Karpas-422 (cell line): Measurements from ENCODE around the gene ANKZF1. TPM values are rescaled to one million over a fixed set of nuclear protein-coding genes. Genes with fewer than 3 reads are reported as not detected.

Experiments
- DNase-seq: peaks from one replicate; pipeline ENCODE4 v3.0.0-alpha.2; 2015
- H2AFZ ChIP-seq: fragments of 200-600 bp; sonication (generic); 2 replicates; pipeline ENCODE4 v1.6.1; 2014; ENCODE audit warnings: antibody characterized with exemption, low read length, mixed read lengths
- H3K27ac ChIP-seq: fragments of 200-600 bp; sonication (generic); 2 replicates; pipeline ENCODE4 v1.5.1; 2014; ENCODE audit warnings: mild to moderate bottlenecking, low read length, moderate library complexity
- H3K27me3 ChIP-seq: fragments of 200-600 bp; sonication (generic); 2 replicates; pipeline ENCODE4 v1.6.1; 2014; ENCODE audit warnings: low read length, mixed read lengths
- H3K36me3 ChIP-seq: fragments of 200-600 bp; sonication (generic); 2 replicates; pipeline ENCODE4 v1.6.1; 2014; ENCODE audit warnings: low read length, mixed read lengths; ENCODE audit not compliant: insufficient read depth
- H3K4me1 ChIP-seq: fragments of 200-600 bp; sonication (generic); 2 replicates; pipeline ENCODE4 v1.6.1; 2014; ENCODE audit warnings: mild to moderate bottlenecking, low read length, mixed read lengths
- H3K4me2 ChIP-seq: fragments of 200-600 bp; sonication (generic); 2 replicates; pipeline ENCODE4 v1.6.1; 2014; ENCODE audit warnings: low read length, low read depth, mild to moderate bottlenecking; ENCODE audit not compliant: poor library complexity, severe bottlenecking
- H3K4me3 ChIP-seq: fragments of 200-600 bp; sonication (generic); 2 replicates; pipeline ENCODE4 v1.5.1; 2014; ENCODE audit warnings: mild to moderate bottlenecking, antibody characterized with exemption, low read length, mixed read lengths
- H3K79me2 ChIP-seq: fragments of 200-600 bp; sonication (generic); 2 replicates; pipeline ENCODE4 v1.6.1; 2014; ENCODE audit warnings: mild to moderate bottlenecking, low read length, mixed read lengths
- H3K9ac ChIP-seq: fragments of 200-600 bp; sonication (generic); 2 replicates; pipeline ENCODE4 v1.6.0; 2014; ENCODE audit warnings: low read length
- H3K9me2 ChIP-seq: fragments of 200-600 bp; sonication (generic), shearing (Covaris generic); replicated peaks from 2 replicates; pipeline ENCODE4 v1.6.0; 2014; ENCODE audit warnings: mild to moderate bottlenecking, low read length, moderate library complexity; ENCODE audit not compliant: insufficient read depth
- H3K9me3 ChIP-seq: fragments of 300-700, 200-600 bp; sonication (generic); 2 replicates; pipeline ENCODE4 v1.6.1; 2014; ENCODE audit warnings: low read length, mixed read lengths
- H4K20me1 ChIP-seq: fragments of 200-600 bp; sonication (generic); 2 replicates; pipeline ENCODE4 v1.6.1; 2014; ENCODE audit warnings: mild to moderate bottlenecking, antibody characterized with exemption, low read length, low read depth; ENCODE audit not compliant: insufficient read depth
- total RNA-seq: library from RNA; depleted of rRNA; stranded (reverse); fragments of >200 nt; shearing (Covaris generic); gene quantifications from 2 replicates; pipeline ENCODE4 v1.2.3, GENCODE V29; 2014; ENCODE audit warnings: low replicate concordance

ANKZF1 gene
- total RNA-seq, 1 experiment from 2014 or later, result 159 TPM

GRCh38 chr2:219266232-219266631, 36.6 kb downstream of the ANKZF1 start:
- Histone ChIP-seq H3K4me2 (no peak overlapping the region), H3K36me3 (no peaks in the 10 kb centered on the region), H3K9ac (no peak overlapping the region), H3K9me3 (no peaks in the 10 kb centered on the region), H3K4me3 (no peak overlapping the region), H3K27me3 (no peaks in the 10 kb centered on the region), H4K20me1 (no peaks in the 10 kb centered on the region), H3K9me2 (no peaks in the 10 kb centered on the region), H2AFZ (no peak overlapping the region), H3K27ac (no peak overlapping the region), H3K4me1 (no peaks in the 10 kb centered on the region), H3K79me2 (no peaks in the 10 kb centered on the region)
- no peak for DNase-seq

DNA sequence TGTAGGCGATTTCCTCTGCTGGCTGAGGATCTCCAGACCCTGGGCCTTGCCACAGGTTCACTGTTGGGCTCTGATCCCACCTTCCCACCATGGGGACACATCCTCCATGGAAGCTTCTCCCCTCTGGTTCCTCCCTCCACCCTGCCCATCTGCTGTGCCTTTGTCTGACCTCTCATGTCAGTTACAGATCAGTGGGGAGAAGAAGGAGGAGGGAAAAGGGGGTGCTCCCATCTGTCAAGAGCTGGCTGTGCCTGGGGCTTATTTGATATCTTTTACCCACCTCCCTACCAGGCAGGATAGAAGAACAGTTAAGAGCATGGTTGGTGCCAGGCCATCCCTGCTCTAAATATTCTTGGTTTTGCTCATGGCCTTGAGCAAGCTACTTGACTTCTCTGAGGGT, 37.3 kb downstream of the ANKZF1 start:
- DNase-seq, result no peak
- H3K27ac ChIP-seq, result no peak overlapping the region
- H3K9ac ChIP-seq, result no peak overlapping the region
- H3K4me2 ChIP-seq, result no peak overlapping the region
- no peaks in the 10 kb centered on the region for H3K36me3 ChIP-seq
- H3K4me3 ChIP-seq, result no peak overlapping the region
- no peaks in the 10 kb centered on the region for H3K27me3 ChIP-seq
- H3K9me3 ChIP-seq, result no peaks in the 10 kb centered on the region
- no peak overlapping the region for H2AFZ ChIP-seq
- H3K9me2 ChIP-seq, result no peaks in the 10 kb centered on the region
- H3K4me1 ChIP-seq, result no peaks in the 10 kb centered on the region
- 0 out of 2 replicates have a peak, but pooled peaks cover 4% of the 10 kb centered on the region for H4K20me1 ChIP-seq
- H3K79me2 ChIP-seq, result no peaks in the 10 kb centered on the region

DNA sequence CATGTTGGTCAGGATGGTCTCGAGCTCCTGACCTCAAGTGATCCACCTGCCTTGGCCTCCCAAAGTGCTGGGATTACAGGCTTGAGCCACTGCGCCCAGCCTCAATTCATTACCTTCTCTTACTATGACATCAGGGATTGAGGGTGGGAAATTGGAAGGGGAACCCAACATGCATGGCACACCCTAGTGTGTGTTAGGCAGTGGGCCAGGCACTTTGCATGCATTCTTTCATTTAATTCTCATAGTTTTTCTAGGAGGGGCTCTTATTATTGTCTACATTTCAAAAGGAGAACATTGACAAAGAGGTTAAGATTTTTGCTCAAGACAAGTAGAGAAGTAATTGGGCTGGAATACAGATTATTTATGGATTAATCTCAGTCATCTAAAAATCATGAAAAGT, 38.7 kb downstream of the ANKZF1 start:
- DNase-seq, result no peak
- Histone ChIP-seq H3K4me1 (no peaks in the 10 kb centered on the region), H3K4me3 (no peak overlapping the region), H3K27me3 (no peaks in the 10 kb centered on the region), H4K20me1 (0 out of 2 replicates have a peak, but pooled peaks cover 4% of the 10 kb centered on the region), H3K36me3 (no peaks in the 10 kb centered on the region), H3K79me2 (no peaks in the 10 kb centered on the region), H3K9me2 (no peaks in the 10 kb centered on the region), H3K27ac (no peak overlapping the region), H3K9ac (no peak overlapping the region), H2AFZ (no peak overlapping the region), H3K9me3 (no peaks in the 10 kb centered on the region), H3K4me2 (no peak overlapping the region)

GRCh38 chr2:219269362-219270054, 39.9 kb downstream of the ANKZF1 start:
- no peak overlapping the region for H3K4me3 ChIP-seq
- H2AFZ ChIP-seq, result no peak overlapping the region
- no peak for DNase-seq
- no peak overlapping the region for H3K4me2 ChIP-seq
- H3K27ac ChIP-seq, result no peak overlapping the region
- H3K9me2 ChIP-seq, result no peaks in the 10 kb centered on the region
- no peaks in the 10 kb centered on the region for H3K4me1 ChIP-seq
- peaks cover 4% of the 10 kb centered on the region; the same call in 1 of the 2 replicates for H4K20me1 ChIP-seq
- no peaks in the 10 kb centered on the region for H3K9me3 ChIP-seq
- no peaks in the 10 kb centered on the region for H3K27me3 ChIP-seq
- no peak overlapping the region for H3K9ac ChIP-seq
- H3K79me2 ChIP-seq, result no peaks in the 10 kb centered on the region
- no peaks in the 10 kb centered on the region for H3K36me3 ChIP-seq

GRCh38 chr2:219270055-219270372, 40.4 kb downstream of the ANKZF1 start:
- Histone ChIP-seq H3K4me1 (no peaks in the 10 kb centered on the region), H3K36me3 (no peaks in the 10 kb centered on the region), H2AFZ (no peak overlapping the region), H3K27me3 (no peaks in the 10 kb centered on the region), H3K4me3 (no peak overlapping the region), H3K79me2 (no peaks in the 10 kb centered on the region), H3K9me3 (no peaks in the 10 kb centered on the region), H3K9ac (no peak overlapping the region), H3K4me2 (no peak overlapping the region), H4K20me1 (peaks cover 4% of the 10 kb centered on the region; the same call in 1 of the 2 replicates), H3K27ac (no peak overlapping the region), H3K9me2 (no peaks in the 10 kb centered on the region)
- no peak for DNase-seq

GRCh38 chr2:219271021-219271420, 41.4 kb downstream of the ANKZF1 start:
- H3K79me2 ChIP-seq, result no peaks in the 10 kb centered on the region
- H3K36me3 ChIP-seq, result no peaks in the 10 kb centered on the region
- no peaks in the 10 kb centered on the region for H3K27me3 ChIP-seq
- peaks cover 4% of the 10 kb centered on the region; the same call in 1 of the 2 replicates for H4K20me1 ChIP-seq
- H3K4me1 ChIP-seq, result no peaks in the 10 kb centered on the region
- no peak overlapping the region for H3K27ac ChIP-seq
- no peak overlapping the region for H3K4me3 ChIP-seq
- no peaks in the 10 kb centered on the region for H3K9me2 ChIP-seq
- H3K4me2 ChIP-seq, result no peak overlapping the region
- H3K9me3 ChIP-seq, result no peaks in the 10 kb centered on the region
- DNase-seq, result no peak
- no peak overlapping the region for H3K9ac ChIP-seq
- no peak overlapping the region for H2AFZ ChIP-seq

DNA sequence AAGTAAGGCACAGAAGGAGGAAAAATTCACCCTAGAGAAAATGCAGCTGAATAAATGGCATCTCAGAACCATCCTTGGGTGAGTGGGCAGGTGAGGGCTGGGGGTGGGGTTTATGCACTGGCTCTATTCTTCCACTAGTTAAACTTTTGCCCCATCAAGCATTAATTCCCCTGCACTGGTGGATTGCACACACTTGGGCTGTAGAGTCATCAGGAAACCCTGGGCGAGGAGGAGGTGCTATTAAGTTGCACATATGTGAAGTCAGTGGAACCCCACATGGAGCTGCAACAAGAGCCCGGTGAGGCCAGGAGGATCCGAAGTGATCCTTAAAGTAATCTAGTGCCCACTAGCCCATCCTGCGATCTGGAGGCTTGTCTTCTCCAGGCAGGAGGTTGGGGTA, 42.8 kb downstream of the ANKZF1 start:
- H3K9ac ChIP-seq, result no peak overlapping the region
- H3K36me3 ChIP-seq, result no peaks in the 10 kb centered on the region
- no peak overlapping the region for H3K27ac ChIP-seq
- peaks cover 4% of the 10 kb centered on the region; the same call in 1 of the 2 replicates for H4K20me1 ChIP-seq
- H3K4me2 ChIP-seq, result no peak overlapping the region
- H3K79me2 ChIP-seq, result no peaks in the 10 kb centered on the region
- H3K4me1 ChIP-seq, result peaks cover 5% of the 10 kb centered on the region
- H3K27me3 ChIP-seq, result no peaks in the 10 kb centered on the region
- no peak overlapping the region for H2AFZ ChIP-seq
- H3K9me3 ChIP-seq, result no peaks in the 10 kb centered on the region
- H3K4me3 ChIP-seq, result no peak overlapping the region
- DNase-seq, result no peak
- no peaks in the 10 kb centered on the region for H3K9me2 ChIP-seq

DNA sequence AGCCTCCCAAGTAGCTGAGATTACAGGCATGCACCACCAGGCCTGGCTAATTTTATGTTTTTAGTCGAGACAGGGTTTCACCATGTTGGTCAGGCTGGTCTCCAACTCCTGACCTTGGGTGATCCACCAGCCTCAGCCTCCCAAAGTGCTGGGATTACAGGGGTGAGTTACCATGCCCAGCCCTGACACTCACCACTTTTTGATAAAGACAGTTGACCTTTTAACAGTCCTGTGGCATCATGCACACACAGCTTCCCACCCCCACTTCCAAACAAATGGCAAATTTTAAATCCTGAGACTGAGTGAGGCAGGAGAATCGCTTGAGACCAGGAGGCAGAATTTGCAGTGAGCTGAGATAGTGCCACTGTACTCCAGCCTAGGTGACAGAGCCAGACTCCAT, 43.4 kb downstream of the ANKZF1 start:
- Histone ChIP-seq H3K9me3 (no peaks in the 10 kb centered on the region), H3K4me1 (peaks cover 12% of the 10 kb centered on the region), H3K4me2 (no peak overlapping the region), H3K9ac (no peak overlapping the region), H2AFZ (no peak overlapping the region), H3K27me3 (no peaks in the 10 kb centered on the region), H3K27ac (no peak overlapping the region), H3K79me2 (no peaks in the 10 kb centered on the region), H3K9me2 (no peaks in the 10 kb centered on the region), H3K36me3 (no peaks in the 10 kb centered on the region), H4K20me1 (peaks cover 4% of the 10 kb centered on the region; the same call in 1 of the 2 replicates), H3K4me3 (no peak overlapping the region)
- no peak for DNase-seq
